Astrocyte (in vitro differentiated cells and primary cell): ENCODE data around the gene SYT2. TPM values are rescaled to one million over a fixed set of nuclear protein-coding genes. Genes with fewer than 3 reads are reported as not detected.

Experiments
- DNase-seq: peaks from one replicate; pipeline ENCODE4 v3.0.0-alpha.2; 2010; ENCODE audit warnings: low read depth
- FAIRE-seq: peaks from 2 replicates; lab custom pipeline; 2011; peaks lifted over from hg19 to GRCh38; lab: Jason Lieb, UNC
- H2AFZ ChIP-seq: 2 replicates; pipeline ENCODE4 v1.6.0; 2012; ENCODE audit warnings: low read depth, low read length, inconsistent platforms
- H3K27ac ChIP-seq: 2 replicates; pipeline ENCODE4 v1.5.1; 2011; ENCODE audit warnings: low read depth, low read length, inconsistent platforms
- H3K27me3 ChIP-seq: 2 replicates; pipeline ENCODE4 v1.6.0; 2011; ENCODE audit warnings: low read length, inconsistent platforms; ENCODE audit not compliant: insufficient read depth
- H3K36me3 ChIP-seq: 2 replicates; pipeline ENCODE4 v1.5.1; 2011; ENCODE audit warnings: low read length, inconsistent platforms; ENCODE audit not compliant: insufficient read depth
- H3K4me1 ChIP-seq: 2 replicates; pipeline ENCODE4 v1.5.1; 2011; ENCODE audit warnings: low read length, inconsistent platforms; ENCODE audit not compliant: insufficient read depth
- H3K4me2 ChIP-seq: 2 replicates; pipeline ENCODE4 v1.6.0; 2012; ENCODE audit warnings: low read length, inconsistent platforms
- H3K4me3 ChIP-seq: 2 replicates; pipeline ENCODE4 v1.5.1; 2011; ENCODE audit warnings: low read depth, mild to moderate bottlenecking, low read length, inconsistent platforms; ENCODE audit not compliant: insufficient read depth
- H3K79me2 ChIP-seq: 2 replicates; pipeline ENCODE4 v1.6.0; 2012; ENCODE audit warnings: mild to moderate bottlenecking, low read length, inconsistent platforms; ENCODE audit not compliant: insufficient read depth
- H3K9ac ChIP-seq: 2 replicates; pipeline ENCODE4 v1.6.0; 2012; ENCODE audit warnings: mild to moderate bottlenecking, low read length, inconsistent platforms
- H3K9me3 ChIP-seq: 2 replicates; pipeline ENCODE4 v1.5.1; 2012; ENCODE audit warnings: low read depth, mild to moderate bottlenecking, low read length, inconsistent platforms; ENCODE audit not compliant: insufficient read depth
- H4K20me1 ChIP-seq: 2 replicates; pipeline ENCODE4 v1.6.0; 2012; ENCODE audit warnings: low read length, inconsistent platforms; ENCODE audit not compliant: insufficient read depth
- H3K27ac Mint-ChIP-seq: one replicate; pipeline ENCODE4 v1.8.0; 2021; ENCODE audit warnings: mild to moderate bottlenecking, mixed read lengths; ENCODE audit not compliant: unreplicated experiment
- H3K27me3 Mint-ChIP-seq: one replicate; pipeline ENCODE4 v1.8.0; 2021; ENCODE audit warnings: low read depth, mixed read lengths; ENCODE audit not compliant: unreplicated experiment
- H3K36me3 Mint-ChIP-seq: one replicate; pipeline ENCODE4 v1.8.0; 2021; ENCODE audit warnings: low read depth, mixed read lengths; ENCODE audit not compliant: unreplicated experiment
- H3K4me1 Mint-ChIP-seq: one replicate; pipeline ENCODE4 v1.8.0; 2021; ENCODE audit warnings: low read depth, mixed read lengths; ENCODE audit not compliant: unreplicated experiment
- H3K4me3 Mint-ChIP-seq: one replicate; pipeline ENCODE4 v1.8.0; 2021; ENCODE audit warnings: mild to moderate bottlenecking, moderate library complexity, mixed read lengths; ENCODE audit not compliant: unreplicated experiment
- H3K9me3 Mint-ChIP-seq: one replicate; pipeline ENCODE4 v1.8.0; 2021; ENCODE audit warnings: mild to moderate bottlenecking, mixed read lengths; ENCODE audit not compliant: unreplicated experiment
- EZH2 ChIP-seq: IDR thresholded peaks from 2 replicates; pipeline ENCODE4 v1.6.1; 2012; ENCODE audit warnings: mild to moderate bottlenecking, low read length, inconsistent platforms; ENCODE audit not compliant: insufficient read depth
- total RNA-seq: library from RNA; stranded (reverse); gene quantifications from 2 replicates; pipeline ENCODE4 v1.2.1, GENCODE V29; 2021
- TF ChIP-seq, protein P1 (sequence below): IDR thresholded peaks from 2 replicates; pipeline ENCODE4 v1.5.1; 2011; ENCODE audit warnings: low read depth, mild to moderate bottlenecking, inconsistent platforms, low read length, moderate library complexity; ENCODE audit not compliant: insufficient read depth

SYT2 gene
- total RNA-seq, 1 donor from 2014 or later: 0.27 TPM

DNA sequence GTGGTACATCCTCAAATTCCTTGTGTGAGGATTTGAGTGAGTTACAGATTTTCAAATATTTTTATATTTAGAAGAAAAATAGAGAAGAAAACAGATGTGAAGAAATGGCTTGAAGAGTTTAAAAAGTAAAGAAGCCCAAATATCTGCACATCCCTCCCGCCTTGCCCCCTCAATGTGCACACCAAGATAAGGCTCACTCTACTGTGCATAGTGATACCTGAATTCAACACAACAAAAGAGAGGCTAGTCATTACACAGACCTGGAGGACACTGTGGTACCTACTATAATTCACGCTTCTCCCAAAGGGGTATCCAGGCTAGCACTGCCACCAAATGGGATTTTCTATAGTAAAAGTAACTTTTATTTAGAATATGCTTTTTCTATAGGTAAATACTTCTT, 44.0 kb upstream of the SYT2 start:
- no peak overlapping the region for H3K4me3 ChIP-seq
- Mint-ChIP-seq H3K4me3 (no peak overlapping the region), H3K36me3 (peaks cover 35% of the 10 kb centered on the region), H3K9me3 (no peaks in the 10 kb centered on the region), H3K27me3 (no peaks in the 10 kb centered on the region), H3K27ac (no peak overlapping the region), H3K4me1 (no peaks in the 10 kb centered on the region)
- no peak for TF ChIP-seq EZH2
- TF ChIP-seq, protein P1, sequence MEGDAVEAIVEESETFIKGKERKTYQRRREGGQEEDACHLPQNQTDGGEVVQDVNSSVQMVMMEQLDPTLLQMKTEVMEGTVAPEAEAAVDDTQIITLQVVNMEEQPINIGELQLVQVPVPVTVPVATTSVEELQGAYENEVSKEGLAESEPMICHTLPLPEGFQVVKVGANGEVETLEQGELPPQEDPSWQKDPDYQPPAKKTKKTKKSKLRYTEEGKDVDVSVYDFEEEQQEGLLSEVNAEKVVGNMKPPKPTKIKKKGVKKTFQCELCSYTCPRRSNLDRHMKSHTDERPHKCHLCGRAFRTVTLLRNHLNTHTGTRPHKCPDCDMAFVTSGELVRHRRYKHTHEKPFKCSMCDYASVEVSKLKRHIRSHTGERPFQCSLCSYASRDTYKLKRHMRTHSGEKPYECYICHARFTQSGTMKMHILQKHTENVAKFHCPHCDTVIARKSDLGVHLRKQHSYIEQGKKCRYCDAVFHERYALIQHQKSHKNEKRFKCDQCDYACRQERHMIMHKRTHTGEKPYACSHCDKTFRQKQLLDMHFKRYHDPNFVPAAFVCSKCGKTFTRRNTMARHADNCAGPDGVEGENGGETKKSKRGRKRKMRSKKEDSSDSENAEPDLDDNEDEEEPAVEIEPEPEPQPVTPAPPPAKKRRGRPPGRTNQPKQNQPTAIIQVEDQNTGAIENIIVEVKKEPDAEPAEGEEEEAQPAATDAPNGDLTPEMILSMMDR: no peak
- H3K27ac ChIP-seq: no peak overlapping the region
- no peak for DNase-seq
- H3K9ac ChIP-seq: no peak overlapping the region
- no peak for FAIRE-seq
- H3K79me2 ChIP-seq: no peaks in the 10 kb centered on the region
- no peaks in the 10 kb centered on the region for H3K9me3 ChIP-seq
- no peaks in the 10 kb centered on the region for H3K4me1 ChIP-seq
- no peak overlapping the region for H3K4me2 ChIP-seq
- peaks cover 87% of the 10 kb centered on the region for H3K36me3 ChIP-seq
- no peaks in the 10 kb centered on the region for H3K27me3 ChIP-seq
- no peak overlapping the region for H2AFZ ChIP-seq
- H4K20me1 ChIP-seq: peaks cover 31% of the 10 kb centered on the region

DNA sequence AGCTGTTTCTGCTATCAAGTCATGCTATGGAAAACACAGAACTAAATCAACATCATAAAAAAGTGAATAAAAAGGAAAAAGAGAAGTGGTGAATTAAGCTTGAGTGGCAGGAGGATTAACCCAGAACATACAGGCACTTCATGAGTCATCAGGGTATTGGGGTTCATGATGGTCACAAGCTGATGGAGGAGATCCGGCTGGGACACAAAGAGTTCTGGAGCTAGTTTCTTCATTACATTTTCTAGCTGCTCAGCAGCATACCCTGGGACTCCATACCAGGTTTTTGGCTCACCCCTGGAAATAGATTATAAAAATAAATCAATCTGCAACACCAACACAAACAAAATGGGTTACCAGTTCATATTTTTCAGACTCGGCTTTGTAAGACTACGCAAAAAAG, 42.5 kb upstream of the SYT2 start:
- Mint-ChIP-seq H3K36me3 (peaks cover 36% of the 10 kb centered on the region), H3K4me1 (no peaks in the 10 kb centered on the region), H3K4me3 (no peak overlapping the region), H3K9me3 (no peaks in the 10 kb centered on the region), H3K27ac (no peak overlapping the region), H3K27me3 (no peaks in the 10 kb centered on the region)
- FAIRE-seq: no peak
- Histone ChIP-seq H3K9ac (no peak overlapping the region), H3K4me1 (no peaks in the 10 kb centered on the region), H4K20me1 (peaks cover 37% of the 10 kb centered on the region), H3K79me2 (peaks cover 4% of the 10 kb centered on the region), H3K4me2 (no peak overlapping the region), H3K27me3 (no peaks in the 10 kb centered on the region), H3K36me3 (peaks cover 91% of the 10 kb centered on the region), H3K27ac (no peak overlapping the region), H3K9me3 (no peaks in the 10 kb centered on the region), H2AFZ (no peak overlapping the region), H3K4me3 (no peak overlapping the region)
- TF ChIP-seq, protein P1: no peak
- no peak for DNase-seq

DNA sequence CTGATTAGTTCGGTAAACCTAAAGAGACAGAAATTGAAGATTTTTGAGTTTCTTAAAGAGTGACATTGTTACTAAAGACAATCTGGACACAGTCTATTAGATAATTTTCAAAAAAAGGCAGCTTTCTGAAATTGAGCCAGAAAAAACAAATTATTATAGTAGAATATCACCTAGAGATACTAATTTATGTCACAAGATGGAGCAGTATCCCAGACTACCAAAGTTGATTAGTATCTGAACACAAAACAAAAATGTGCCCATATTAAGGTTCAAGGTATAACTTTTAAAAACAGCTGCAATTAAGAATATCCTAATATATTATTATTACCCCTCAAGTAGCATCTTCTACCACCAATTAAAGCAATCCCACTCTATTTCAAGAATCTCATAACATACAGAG, 40.5 kb upstream of the SYT2 start:
- H3K4me2 ChIP-seq: no peak overlapping the region
- no peak overlapping the region for H3K27ac ChIP-seq
- Mint-ChIP-seq H3K9me3 (no peaks in the 10 kb centered on the region), H3K4me3 (no peak overlapping the region), H3K36me3 (peaks cover 30% of the 10 kb centered on the region), H3K27me3 (no peaks in the 10 kb centered on the region), H3K4me1 (no peaks in the 10 kb centered on the region), H3K27ac (no peak overlapping the region)
- no peak overlapping the region for H3K9ac ChIP-seq
- H3K79me2 ChIP-seq: peaks cover 4% of the 10 kb centered on the region
- no peaks in the 10 kb centered on the region for H3K27me3 ChIP-seq
- H3K9me3 ChIP-seq: no peaks in the 10 kb centered on the region
- DNase-seq (no peak), FAIRE-seq (no peak)
- TF ChIP-seq, protein P1: no peak
- TF ChIP-seq EZH2: no peak
- peaks cover 40% of the 10 kb centered on the region for H4K20me1 ChIP-seq
- no peak overlapping the region for H3K4me3 ChIP-seq
- H3K4me1 ChIP-seq: no peaks in the 10 kb centered on the region
- H3K36me3 ChIP-seq: peaks cover 84% of the 10 kb centered on the region
- no peak overlapping the region for H2AFZ ChIP-seq
